Mucosa of stomach (tissue), 1 donor: ENCODE measurements around the gene PROM2.

ENCODE experiments used
- H3K27me3 ChIP-seq: one replicate; pipeline ENCODE4 v1.7.0; 2013; ENCODE audit warnings: mild to moderate bottlenecking, low read length; ENCODE audit not compliant: control insufficient read depth, insufficient read depth
- H3K36me3 ChIP-seq: one replicate; pipeline ENCODE4 v1.7.0; 2013; ENCODE audit warnings: low read length; ENCODE audit not compliant: control insufficient read depth, insufficient read depth
- H3K4me1 ChIP-seq: one replicate; pipeline ENCODE4 v1.7.0; 2013; ENCODE audit warnings: mild to moderate bottlenecking, low read length; ENCODE audit not compliant: control insufficient read depth, insufficient read depth
- H3K4me3 ChIP-seq: one replicate; pipeline ENCODE4 v1.7.0; 2013; ENCODE audit warnings: low read length
- H3K9ac ChIP-seq: one replicate; pipeline ENCODE4 v1.7.0; 2013; ENCODE audit warnings: mild to moderate bottlenecking, low read length, moderate library complexity
- H3K9me3 ChIP-seq: one replicate; pipeline ENCODE4 v1.7.0; 2013; ENCODE audit warnings: mild to moderate bottlenecking, low read length, moderate library complexity; ENCODE audit not compliant: control insufficient read depth
- donor health status: Pancreatic carcinoma.

PROM2 gene

DNA sequence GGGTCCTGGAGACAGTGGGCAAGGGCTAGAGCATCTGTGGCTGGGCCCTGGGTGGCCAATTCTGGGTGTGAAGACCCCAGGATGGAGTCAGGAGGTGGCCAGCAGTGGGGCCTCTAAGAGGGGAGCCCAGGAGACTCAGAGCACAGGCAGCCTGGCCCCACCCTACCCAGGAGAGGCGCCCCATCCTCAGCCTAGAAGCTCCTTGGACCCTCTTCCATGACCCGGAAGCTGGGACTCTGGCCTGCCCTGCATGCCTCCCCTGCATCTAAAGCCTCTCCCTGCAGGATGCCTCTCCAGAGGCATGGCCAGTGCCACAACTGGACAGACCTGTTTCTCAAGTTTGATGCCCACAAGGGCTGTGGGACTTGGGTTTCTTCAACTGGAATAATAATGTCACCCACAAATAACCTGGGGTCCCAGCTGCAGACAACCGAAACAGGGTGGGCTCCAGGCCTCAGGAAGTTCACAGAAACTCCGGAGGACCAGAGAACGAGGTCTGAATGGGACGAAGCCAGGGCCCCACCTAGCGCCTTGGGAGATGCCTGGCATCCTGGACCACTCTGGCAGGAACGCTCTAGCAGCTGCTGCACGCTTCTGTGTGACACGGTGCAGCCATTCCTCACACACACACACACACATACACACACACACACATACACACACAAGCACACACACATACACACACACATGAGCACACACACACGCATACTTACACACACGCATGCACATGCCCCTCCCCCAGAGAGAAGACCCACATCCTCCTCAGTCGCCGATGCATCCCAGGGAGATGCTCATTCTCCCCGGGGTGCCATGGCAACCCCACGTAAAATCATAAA, 39.3 kb downstream of the PROM2 start:
- H3K36me3 ChIP-seq = no peaks in the 10 kb centered on the region
- no peaks in the 10 kb centered on the region for H3K9me3 ChIP-seq
- H3K4me1 ChIP-seq = peaks cover 14% of the 10 kb centered on the region
- no peak overlapping the region for H3K9ac ChIP-seq
- H3K27me3 ChIP-seq = peaks cover 16% of the 10 kb centered on the region
- H3K4me3 ChIP-seq = no peak overlapping the region

DNA sequence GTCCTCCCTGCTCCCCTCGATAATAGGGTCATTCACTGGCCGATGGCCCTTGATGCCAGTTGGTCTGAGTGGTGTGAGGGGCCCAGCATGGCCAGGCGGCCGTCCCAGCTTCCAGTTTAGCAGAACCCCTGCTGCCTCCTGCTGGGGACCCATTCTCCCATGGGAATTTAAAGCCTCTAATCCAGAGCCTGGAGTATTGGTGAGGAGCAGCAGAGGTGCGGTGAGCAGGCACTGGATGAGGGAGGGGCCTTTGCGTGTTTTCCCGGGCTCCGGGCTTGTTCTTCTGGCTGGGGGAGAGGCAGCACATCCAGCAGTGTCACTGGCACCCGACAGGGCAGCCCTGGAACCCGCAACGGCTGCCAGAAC, 40.3 kb downstream of the PROM2 start:
- Histone ChIP-seq H3K27me3 (peaks cover 16% of the 10 kb centered on the region), H3K36me3 (no peaks in the 10 kb centered on the region), H3K4me1 (peaks cover 14% of the 10 kb centered on the region), H3K4me3 (no peak overlapping the region), H3K9me3 (no peaks in the 10 kb centered on the region), H3K9ac (no peak overlapping the region)

DNA sequence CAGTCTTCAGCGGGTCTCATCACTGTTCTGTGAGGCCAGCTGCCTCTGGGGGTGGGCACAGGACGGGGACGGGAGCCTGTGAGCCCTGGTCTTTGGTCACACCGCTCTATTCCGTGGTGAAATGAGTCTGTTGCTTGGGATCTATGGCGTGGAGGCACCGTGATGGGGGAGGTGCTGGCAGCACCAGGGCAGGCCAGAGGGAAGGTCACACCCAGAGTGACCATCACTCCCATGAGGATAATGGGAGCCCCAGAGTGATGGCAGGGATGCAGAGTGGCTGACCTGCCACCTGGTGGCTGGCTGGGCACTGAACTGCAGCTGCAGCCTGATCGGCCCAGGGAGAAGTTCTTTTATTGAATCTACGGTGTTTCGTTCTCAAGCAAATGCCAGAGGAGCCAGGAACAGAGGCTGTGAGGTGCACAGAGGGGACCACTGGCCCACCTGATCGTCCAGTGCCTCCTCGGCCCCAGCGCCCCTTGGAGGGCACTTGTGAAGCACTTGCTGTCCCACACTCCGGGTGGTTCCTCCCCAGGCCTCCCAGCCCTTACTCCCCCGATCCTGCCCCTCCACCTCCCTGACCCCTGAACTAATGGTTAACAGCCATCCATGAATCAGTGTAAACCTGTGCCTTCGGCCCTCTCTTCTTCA, 40.8 kb downstream of the PROM2 start:
- H3K9ac ChIP-seq = no peak overlapping the region
- H3K4me1 ChIP-seq = peaks cover 13% of the 10 kb centered on the region

DNA sequence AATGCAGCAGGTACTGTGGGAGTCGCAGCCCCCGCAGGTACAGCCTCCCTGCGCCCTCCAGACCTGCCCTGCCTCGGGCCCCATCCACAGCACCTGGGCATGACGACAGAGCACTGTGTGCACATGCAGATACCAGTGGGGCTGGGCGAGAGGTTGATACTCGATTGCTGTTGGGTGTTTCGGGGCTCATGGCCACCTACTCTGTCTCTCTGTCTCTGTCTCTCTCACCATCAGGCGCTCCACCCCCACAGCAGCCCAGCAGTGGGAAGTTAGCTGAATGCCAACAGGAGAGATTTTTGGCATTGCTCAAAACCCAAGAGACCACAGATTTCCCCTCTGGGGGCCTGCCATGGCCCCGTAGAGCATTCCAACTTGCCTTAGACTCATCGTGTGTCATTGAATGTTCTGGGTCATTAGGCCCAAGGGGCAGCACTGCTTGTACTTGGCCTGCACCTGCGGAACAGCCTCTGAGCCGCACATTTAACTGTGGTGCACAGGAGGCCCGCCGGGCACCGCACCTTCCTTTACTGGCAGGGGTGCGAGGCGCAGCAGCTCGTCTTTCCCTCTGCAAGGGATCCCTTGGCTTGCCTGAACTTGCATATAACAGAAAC, 41.7 kb downstream of the PROM2 start:
- no peaks in the 10 kb centered on the region for H3K36me3 ChIP-seq
- H3K4me3 ChIP-seq = no peak overlapping the region
- peaks cover 5% of the 10 kb centered on the region for H3K4me1 ChIP-seq
- H3K9me3 ChIP-seq = no peaks in the 10 kb centered on the region
- no peak overlapping the region for H3K9ac ChIP-seq
- H3K27me3 ChIP-seq = peaks cover 9% of the 10 kb centered on the region

More for the DNA sequence above, 40.8 kb downstream of the PROM2 start:
- H3K27me3 ChIP-seq = peaks cover 13% of the 10 kb centered on the region
- no peak overlapping the region for H3K4me3 ChIP-seq
- H3K9me3 ChIP-seq = no peaks in the 10 kb centered on the region
- no peaks in the 10 kb centered on the region for H3K36me3 ChIP-seq

DNA sequence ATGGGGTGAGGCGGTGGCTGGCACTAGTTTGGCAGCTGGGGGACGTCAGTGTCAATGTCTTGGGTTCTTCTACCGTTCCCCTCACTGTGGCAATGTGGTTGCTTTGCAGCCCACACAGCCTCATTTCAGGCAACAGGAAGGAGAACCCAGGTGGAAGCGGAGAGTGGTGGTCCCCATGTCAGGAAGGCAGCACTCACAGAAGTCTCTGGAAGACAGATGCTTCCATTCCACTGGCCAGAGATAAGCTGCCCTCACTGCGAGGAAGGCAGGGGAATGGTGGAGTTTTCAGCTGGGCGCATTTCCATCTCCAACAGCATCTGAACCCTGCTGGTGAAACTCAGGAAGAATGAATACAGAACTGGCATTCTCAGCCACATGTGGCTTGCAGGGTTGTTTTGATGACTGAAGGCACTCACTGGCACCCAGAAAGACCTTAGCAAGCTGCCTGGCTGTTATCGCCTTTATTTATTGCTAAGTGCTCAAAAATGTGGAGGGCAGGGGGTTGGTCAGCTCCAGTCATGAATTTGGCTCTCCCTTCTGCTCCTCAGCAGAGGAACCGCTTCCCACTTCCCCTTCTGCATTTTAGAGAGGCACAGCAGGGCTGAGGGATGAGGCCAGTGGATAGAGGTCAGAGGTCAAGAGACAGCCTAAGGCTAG, 42.3 kb downstream of the PROM2 start:
- H3K9me3 ChIP-seq = no peaks in the 10 kb centered on the region
- no peak overlapping the region for H3K9ac ChIP-seq
- no peak overlapping the region for H3K4me3 ChIP-seq

DNA sequence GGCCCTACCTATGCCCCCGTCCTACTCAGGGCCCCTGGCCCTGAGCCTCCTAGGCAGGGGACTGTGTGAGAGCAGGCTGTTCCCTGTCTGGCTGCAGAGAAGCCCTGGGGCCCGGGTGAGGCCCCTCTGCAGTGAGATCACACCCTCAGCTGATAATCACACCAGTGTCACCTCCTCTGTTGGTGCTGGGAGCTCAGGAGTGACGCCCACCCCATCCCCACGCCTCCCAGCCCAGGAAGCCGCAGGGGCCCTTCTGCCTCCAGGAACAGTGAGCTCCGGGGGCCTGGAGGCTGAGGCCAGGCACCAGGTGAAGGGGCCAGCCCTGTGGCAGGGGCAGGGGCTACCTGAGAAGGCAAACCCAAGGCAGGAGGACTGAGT, 42.9 kb downstream of the PROM2 start:
- Histone ChIP-seq H3K27me3 (peaks cover 4% of the 10 kb centered on the region), H3K4me1 (no peaks in the 10 kb centered on the region), H3K9ac (no peak overlapping the region)

More for the DNA sequence above, 42.3 kb downstream of the PROM2 start:
- peaks cover 4% of the 10 kb centered on the region for H3K27me3 ChIP-seq
- H3K4me1 ChIP-seq = no peaks in the 10 kb centered on the region
- no peaks in the 10 kb centered on the region for H3K36me3 ChIP-seq

DNA sequence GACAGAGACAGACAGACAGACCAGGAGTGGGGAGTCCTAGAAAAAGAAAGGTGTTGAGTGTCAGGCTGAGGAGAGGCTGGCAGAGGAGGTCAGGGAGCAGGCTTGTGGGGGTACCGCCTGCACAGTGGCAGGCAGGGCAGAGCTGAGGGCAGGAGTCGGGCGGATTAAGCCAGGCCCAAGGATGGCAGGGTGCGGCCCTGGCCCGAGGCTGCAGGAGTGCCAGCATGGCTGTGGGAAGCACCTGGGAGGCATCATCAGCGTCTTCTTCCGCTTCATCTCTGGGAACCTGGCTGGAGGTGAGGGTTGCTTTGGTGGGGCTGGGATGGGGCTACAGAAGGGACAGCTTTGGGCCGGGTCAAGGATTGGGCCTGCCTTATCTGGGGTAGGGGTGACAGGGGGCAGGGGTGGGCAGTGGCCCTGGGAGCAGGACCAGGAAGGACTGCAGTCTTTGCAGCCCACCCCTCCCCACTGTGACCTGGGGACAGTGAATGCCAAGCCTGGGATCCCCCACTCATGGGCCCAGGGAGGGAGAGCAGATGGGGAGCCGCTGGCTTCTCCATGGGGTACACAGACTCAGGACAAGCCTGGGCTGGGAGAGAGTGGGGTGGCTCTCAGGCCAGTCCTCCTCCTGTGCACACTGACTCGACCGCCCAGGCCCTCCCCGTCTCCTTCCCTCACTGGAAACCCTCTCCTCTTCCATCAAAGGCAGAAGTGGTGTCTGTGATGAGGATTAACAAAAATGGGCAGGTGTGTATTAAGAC, 43.6 kb downstream of the PROM2 start:
- Histone ChIP-seq H3K36me3 (no peaks in the 10 kb centered on the region), H3K9ac (no peak overlapping the region), H3K4me3 (no peak overlapping the region), H3K27me3 (peaks cover 4% of the 10 kb centered on the region), H3K4me1 (no peaks in the 10 kb centered on the region), H3K9me3 (no peaks in the 10 kb centered on the region)

More for the DNA sequence above, 42.9 kb downstream of the PROM2 start:
- H3K36me3 ChIP-seq = no peaks in the 10 kb centered on the region
- H3K9me3 ChIP-seq = no peaks in the 10 kb centered on the region
- H3K4me3 ChIP-seq = no peak overlapping the region

DNA sequence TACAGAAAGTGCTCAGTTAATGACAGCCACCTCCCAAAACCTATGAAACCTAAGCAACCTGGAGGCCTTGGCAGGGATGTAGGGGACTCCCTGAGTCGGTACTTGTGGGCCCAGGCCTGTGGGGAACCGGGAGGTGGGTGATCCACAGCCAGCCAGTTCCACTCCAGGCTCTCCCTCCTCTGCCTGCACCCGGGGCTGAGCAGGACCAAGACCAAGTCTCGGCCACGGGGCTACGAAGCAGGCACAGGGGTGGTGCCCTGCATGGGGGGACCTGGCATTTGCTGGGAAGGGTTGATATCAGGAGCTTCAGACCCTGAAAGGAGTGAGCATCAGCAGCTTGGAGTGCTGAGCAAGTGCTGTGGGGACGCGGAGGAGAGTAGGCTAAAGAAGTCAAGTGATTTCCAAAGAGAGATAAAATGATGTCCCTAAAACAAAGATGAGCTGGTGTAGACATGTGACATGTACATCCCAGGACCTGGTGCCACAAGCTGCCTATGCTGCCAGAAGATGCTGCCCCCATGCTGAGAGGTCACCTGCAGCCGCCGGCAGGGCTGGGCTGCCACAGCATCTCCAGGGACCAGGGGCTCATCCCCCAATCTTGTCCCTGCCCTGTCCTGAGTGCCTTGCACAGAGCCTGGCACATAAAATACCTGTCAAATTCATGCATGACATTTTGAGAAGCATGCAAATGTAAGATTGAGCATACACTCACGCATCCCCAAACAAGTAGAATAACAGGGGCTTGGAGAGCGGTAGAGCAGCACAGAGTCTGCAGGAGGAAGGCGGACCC, 44.4 kb downstream of the PROM2 start:
- no peaks in the 10 kb centered on the region for H3K9me3 ChIP-seq
- no peaks in the 10 kb centered on the region for H3K4me1 ChIP-seq
- no peak overlapping the region for H3K4me3 ChIP-seq
- no peaks in the 10 kb centered on the region for H3K36me3 ChIP-seq
- H3K27me3 ChIP-seq = peaks cover 7% of the 10 kb centered on the region
- no peak overlapping the region for H3K9ac ChIP-seq

DNA sequence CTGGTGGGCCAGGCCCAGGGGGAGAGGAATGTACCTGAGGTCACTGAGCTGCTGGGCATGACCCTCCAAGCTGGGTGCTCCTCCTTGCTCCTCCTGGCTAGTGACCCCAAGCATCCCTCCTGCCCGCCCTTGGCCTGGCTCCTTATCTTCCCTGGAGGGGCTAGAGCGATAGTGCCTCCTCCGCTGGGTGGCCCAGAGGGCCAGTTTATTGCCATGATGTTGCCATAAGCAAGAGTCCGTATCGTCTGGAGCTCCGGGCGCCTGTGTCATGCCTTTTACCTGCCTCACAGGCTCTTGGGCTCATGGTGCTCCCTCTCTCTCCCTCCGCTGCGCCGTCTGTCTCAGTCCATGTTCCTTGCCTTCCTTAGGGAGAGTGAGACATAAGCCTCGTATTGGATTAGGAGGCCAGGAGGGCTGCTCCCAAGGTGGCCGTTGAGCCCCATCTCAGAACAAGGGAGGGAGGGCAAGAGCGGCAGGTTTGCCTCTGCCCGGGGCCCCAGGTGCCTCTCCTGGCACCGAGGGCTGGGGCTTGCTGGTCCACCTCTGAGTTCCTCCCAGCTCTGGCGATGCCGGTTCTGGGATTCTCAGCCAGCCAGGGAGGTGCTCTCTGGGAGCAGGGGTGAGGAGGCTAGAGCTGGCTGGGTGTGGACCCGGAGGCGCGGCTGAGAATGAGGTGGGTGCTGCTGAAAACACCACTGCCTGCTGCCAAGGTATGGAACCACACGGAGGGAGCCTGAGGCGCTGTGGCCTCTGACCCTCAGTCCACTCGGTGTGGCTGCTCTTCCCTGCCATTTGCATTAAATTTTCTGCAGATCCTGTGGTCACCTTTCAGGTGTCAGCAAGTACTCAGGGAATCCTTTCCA, 45.5 kb downstream of the PROM2 start:
- Histone ChIP-seq H3K36me3 (no peaks in the 10 kb centered on the region), H3K27me3 (peaks cover 7% of the 10 kb centered on the region), H3K4me1 (no peaks in the 10 kb centered on the region), H3K4me3 (no peak overlapping the region), H3K9me3 (no peaks in the 10 kb centered on the region), H3K9ac (no peak overlapping the region)

DNA sequence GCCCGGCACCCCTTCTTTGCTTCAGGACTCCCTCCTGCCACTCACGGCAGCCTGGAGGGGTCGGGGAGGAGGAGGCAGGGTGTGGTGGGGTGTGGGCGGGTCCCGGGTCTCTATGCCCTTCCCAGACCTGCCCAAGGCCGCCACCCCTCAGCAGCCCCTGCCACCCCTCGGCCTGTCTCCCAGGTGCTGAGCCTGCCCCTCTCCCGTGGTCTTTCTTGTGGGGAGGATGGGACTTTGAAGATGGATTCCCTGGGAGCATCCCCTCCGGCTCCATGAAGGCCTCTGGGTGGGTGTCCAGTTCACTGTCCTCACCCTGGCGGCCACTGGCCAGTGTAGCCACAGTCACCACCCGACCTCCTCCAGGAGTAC, 46.1 kb downstream of the PROM2 start:
- Histone ChIP-seq H3K4me3 (no peak overlapping the region), H3K36me3 (no peaks in the 10 kb centered on the region), H3K4me1 (no peaks in the 10 kb centered on the region), H3K9ac (no peak overlapping the region), H3K27me3 (peaks cover 7% of the 10 kb centered on the region), H3K9me3 (no peaks in the 10 kb centered on the region)
